T-helper 2 cell treated with Interferon-gamma antibody and Interleukin-4, amounts not matched to agents 5 μg/mL and 100 μg/mL, for 36 hours (primary cell): ENCODE data around the gene RHOBTB1.

Experiments used
- DNase-seq: peaks from one replicate; pipeline ENCODE4 v3.0.0; 2021; ENCODE audit warnings: low spot score
- H3K27ac Mint-ChIP-seq: one replicate; pipeline ENCODE4 v1.8.0; 2021; ENCODE audit warnings: mild to moderate bottlenecking, mixed read lengths
- H3K27me3 Mint-ChIP-seq: one replicate; pipeline ENCODE4 v1.8.0; 2021; ENCODE audit warnings: low read depth, mixed read lengths
- H3K36me3 Mint-ChIP-seq: one replicate; pipeline ENCODE4 v1.8.0; 2021; ENCODE audit warnings: low read depth, mixed read lengths
- H3K4me1 Mint-ChIP-seq: one replicate; pipeline ENCODE4 v1.8.0; 2021; ENCODE audit warnings: low read depth, mixed read lengths
- H3K4me3 Mint-ChIP-seq: one replicate; pipeline ENCODE4 v1.8.0; 2022; ENCODE audit warnings: mild to moderate bottlenecking, moderate library complexity, mixed read lengths
- H3K9me3 Mint-ChIP-seq: one replicate; pipeline ENCODE4 v1.8.0; 2021; ENCODE audit warnings: mixed read lengths

The RHOBTB1 gene

DNA sequence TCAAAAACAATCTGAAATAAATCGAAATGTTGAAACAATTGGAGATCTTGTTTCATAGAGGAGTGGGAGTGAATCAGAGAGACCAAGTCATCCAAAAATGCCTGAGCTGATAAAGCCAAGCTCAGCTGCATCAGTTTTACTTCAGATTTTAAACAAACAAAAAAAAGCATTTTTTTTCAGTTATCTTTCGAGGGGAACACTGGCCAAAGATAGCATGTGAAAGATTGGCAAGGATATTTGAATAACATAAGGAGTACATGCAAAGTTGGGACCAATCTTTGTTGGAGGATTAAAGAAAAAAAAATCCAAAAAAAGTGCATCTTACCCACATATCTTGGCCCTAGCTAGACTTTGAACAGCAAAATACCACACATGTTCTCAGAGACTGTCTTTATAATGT, 47.2 kb downstream of the RHOBTB1 start:
- no peak overlapping the region for H3K4me3 Mint-ChIP-seq
- no peaks in the 10 kb centered on the region for H3K9me3 Mint-ChIP-seq
- DNase-seq: no peak
- H3K4me1 Mint-ChIP-seq: no peaks in the 10 kb centered on the region
- H3K27me3 Mint-ChIP-seq: peaks cover 10% of the 10 kb centered on the region
- H3K36me3 Mint-ChIP-seq: no peaks in the 10 kb centered on the region
- H3K27ac Mint-ChIP-seq: no peak overlapping the region

DNA sequence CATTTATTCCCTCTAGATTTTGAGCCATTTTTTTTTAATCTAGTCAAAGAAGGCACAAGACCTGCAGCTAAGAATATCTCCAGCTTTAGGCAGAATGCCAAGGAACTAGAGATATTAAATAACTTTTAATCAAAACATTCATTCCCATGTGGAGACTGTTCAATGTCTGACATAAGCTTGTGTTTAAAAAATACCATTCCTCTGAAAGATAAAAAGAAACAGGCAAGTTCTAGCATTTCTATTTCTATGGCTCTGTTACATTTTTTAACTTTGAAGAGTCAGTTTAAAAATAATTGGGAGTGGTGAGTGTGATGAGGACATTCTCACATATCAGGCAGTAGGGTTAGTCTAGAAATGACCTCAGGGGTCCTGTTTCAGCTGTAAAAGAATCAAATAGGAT, 48.0 kb downstream of the RHOBTB1 start:
- Mint-ChIP-seq H3K27me3 (peaks cover 10% of the 10 kb centered on the region), H3K27ac (no peak overlapping the region), H3K36me3 (no peaks in the 10 kb centered on the region), H3K4me3 (no peak overlapping the region), H3K4me1 (no peaks in the 10 kb centered on the region), H3K9me3 (no peaks in the 10 kb centered on the region)
- DNase-seq: no peak

DNA sequence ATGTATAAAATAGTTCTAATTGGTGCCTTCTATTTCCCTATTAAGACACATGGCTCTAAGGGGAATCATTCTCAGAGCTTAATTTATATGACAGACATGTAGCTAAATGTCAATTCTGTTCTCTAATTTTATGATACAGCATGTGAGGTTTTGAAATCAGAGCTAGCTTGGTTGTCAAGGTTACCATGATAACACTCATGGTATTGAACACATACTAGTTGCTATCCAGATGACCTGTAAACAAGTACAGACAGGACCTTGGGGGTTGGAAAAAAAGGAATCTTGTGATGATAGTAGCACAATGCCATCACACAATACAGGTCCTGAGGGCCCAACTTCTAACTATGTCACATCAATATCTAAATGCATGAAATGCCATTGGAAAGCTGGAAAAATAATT, 49.2 kb downstream of the RHOBTB1 start:
- DNase-seq: no peak
- Mint-ChIP-seq H3K27me3 (peaks cover 10% of the 10 kb centered on the region), H3K9me3 (no peaks in the 10 kb centered on the region), H3K4me1 (no peaks in the 10 kb centered on the region), H3K36me3 (no peaks in the 10 kb centered on the region), H3K27ac (no peak overlapping the region), H3K4me3 (no peak overlapping the region)

DNA sequence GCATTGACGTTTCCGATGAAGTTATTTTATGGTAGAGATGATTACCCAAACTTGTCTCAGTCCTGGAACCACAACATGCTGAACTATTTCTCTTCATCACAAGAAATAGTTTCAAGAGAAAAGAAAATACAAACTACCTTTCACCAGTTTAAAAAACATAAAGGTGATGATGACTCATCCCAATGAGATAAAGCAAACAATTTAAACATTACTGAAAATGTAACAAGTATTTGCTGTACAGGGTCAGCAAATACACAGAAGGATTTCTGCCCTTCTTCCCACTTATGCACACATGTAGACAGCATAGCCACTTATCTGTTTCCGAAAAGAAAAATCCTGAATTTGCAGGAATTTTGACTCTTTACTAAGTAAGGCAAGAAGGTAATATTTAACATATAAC, 50.8 kb downstream of the RHOBTB1 start:
- H3K9me3 Mint-ChIP-seq: no peaks in the 10 kb centered on the region
- H3K4me1 Mint-ChIP-seq: no peaks in the 10 kb centered on the region
- DNase-seq: no peak
- H3K4me3 Mint-ChIP-seq: no peak overlapping the region
- no peak overlapping the region for H3K27ac Mint-ChIP-seq
- H3K27me3 Mint-ChIP-seq: peaks cover 10% of the 10 kb centered on the region
- no peaks in the 10 kb centered on the region for H3K36me3 Mint-ChIP-seq

DNA sequence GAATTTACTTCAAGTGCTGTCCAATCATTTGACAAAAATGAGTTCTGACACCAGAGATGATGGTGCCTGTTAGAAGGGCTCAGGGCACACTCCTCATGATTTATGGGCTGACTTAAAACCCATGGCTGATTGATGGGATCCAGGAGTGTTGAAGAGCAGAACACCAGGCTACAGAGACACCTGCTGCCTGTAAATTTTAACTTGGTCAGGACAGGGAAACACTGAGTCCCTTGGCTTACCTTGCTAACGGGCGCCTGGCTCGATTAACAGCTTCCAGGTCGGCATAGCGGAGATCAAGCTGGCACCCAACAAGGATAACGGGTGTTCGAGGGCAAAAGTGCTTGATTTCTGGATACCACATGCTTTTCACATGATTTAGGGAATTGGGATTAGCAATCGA, 51.4 kb downstream of the RHOBTB1 start:
- no peaks in the 10 kb centered on the region for H3K36me3 Mint-ChIP-seq
- H3K27ac Mint-ChIP-seq: no peak overlapping the region
- H3K4me1 Mint-ChIP-seq: no peaks in the 10 kb centered on the region
- no peak for DNase-seq
- no peak overlapping the region for H3K4me3 Mint-ChIP-seq
- H3K27me3 Mint-ChIP-seq: peaks cover 10% of the 10 kb centered on the region
- no peaks in the 10 kb centered on the region for H3K9me3 Mint-ChIP-seq

DNA sequence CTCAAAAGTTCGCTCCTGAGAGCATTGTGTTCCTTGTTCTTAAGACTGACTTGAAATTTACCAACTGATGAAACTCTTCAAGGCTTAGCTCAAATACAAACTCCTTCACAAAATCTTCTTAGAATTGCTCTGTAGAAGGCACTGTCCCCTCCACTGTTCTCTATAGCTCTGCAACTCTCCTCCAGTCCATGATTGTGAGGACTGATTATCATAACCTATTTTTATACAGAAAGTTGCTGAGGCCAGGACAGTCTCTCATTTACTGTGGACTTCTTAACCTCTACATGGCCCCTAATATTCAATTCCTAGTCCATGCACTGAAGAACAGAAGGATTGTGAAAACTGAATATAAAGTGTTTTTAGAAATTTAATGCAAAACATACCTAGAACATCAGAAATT, 53.2 kb downstream of the RHOBTB1 start:
- no peak for DNase-seq
- Mint-ChIP-seq H3K4me3 (no peak overlapping the region), H3K27me3 (peaks cover 4% of the 10 kb centered on the region), H3K36me3 (no peaks in the 10 kb centered on the region), H3K9me3 (no peaks in the 10 kb centered on the region), H3K27ac (no peak overlapping the region), H3K4me1 (no peaks in the 10 kb centered on the region)

DNA sequence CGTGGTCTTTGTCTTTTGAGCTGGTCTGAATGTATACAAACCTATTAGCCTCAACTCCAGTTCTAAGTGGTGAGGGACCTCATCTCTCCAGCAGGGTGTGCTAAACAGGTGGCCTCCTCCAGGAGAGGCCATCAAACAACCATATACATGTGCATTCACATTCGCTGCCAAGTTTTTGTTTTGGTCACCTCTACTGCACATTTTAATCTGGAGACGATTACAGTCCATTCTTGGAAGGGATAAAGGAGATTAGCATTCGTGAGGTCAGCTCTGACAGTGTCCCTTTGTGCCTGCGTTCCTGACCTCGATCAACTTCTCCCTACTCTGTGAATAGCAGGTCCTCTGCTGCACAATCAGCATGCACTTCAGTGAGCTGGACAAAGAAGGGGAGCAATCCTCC, 60.8 kb downstream of the RHOBTB1 start:
- Mint-ChIP-seq H3K36me3 (no peaks in the 10 kb centered on the region), H3K9me3 (no peaks in the 10 kb centered on the region), H3K4me3 (no peak overlapping the region), H3K27me3 (peaks cover 2% of the 10 kb centered on the region), H3K27ac (no peak overlapping the region), H3K4me1 (no peaks in the 10 kb centered on the region)
- DNase-seq: no peak

DNA sequence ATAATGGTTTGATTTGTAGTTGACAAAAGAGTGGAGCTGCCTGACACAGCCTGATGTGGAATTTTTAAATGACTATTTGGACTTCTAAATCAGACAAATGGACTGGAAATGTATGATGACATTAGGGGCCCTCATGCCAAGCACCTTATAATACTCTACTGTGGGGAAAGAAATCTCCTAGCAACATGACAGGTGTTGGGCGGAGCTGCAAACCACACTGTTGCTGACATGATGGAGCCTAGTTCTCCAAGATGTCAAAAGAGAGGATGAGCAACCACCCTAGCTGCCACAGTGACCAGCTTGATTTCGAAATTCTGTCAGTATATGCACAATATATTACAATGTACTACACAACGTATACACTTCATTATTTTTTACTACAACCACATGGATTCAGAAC, 65.8 kb downstream of the RHOBTB1 start:
- H3K27ac Mint-ChIP-seq: no peak overlapping the region
- no peaks in the 10 kb centered on the region for H3K4me1 Mint-ChIP-seq
- H3K9me3 Mint-ChIP-seq: no peaks in the 10 kb centered on the region

DNA sequence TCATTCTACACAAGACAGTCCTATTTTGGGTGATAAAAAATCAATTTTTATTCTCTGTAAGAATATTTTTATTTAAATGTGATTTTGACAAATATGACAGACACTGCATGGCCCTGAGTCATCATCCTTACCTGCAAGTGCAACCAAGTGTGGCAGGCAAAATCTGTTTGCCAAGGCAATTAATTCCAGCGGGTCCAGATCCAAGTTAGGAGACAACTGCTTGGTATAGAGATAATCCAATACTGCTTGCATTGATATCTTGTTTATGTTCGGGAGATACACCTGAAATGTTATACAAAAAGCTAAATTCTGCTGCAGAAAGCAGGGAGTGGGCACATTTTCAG, 66.2 kb downstream of the RHOBTB1 start:
- no peaks in the 10 kb centered on the region for H3K36me3 Mint-ChIP-seq
- no peaks in the 10 kb centered on the region for H3K4me1 Mint-ChIP-seq

More for the DNA sequence above, 65.8 kb downstream of the RHOBTB1 start:
- no peaks in the 10 kb centered on the region for H3K36me3 Mint-ChIP-seq
- H3K27me3 Mint-ChIP-seq: peaks cover 2% of the 10 kb centered on the region
- DNase-seq: no peak
- H3K4me3 Mint-ChIP-seq: no peak overlapping the region

DNA sequence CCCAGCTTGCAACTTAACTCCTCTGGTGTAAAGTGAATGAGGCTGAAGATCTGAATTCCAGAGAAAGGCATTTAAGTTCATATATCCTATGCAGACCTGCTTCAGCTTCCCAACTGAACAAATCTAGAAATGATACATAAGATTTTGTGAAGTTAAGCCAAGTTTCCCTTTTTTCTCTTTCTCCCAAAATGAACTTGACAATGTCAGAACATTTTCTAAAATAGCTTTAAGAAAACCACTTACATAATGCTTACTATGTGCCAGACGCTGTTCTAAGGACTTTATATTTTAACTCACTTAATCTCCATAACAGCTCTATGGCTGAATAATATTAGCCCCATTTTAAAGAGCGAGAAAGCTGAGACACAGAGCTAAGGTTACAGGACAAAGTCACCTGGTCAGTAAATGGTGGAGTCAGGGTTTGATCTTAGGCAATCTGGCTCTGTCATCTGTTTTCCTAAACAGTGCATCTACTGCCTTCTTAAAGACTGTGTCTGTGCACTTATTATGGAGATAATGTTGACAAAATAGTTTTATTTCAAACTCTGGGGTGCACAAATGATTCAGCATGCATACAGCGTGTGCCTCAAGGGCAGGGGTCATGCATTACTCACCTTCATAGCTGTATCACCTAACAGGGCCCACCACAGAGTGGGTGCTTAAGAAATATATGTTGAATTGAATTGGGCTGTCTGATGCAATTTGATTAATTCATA, 66.8 kb downstream of the RHOBTB1 start:
- H3K4me3 Mint-ChIP-seq: no peak overlapping the region
- H3K9me3 Mint-ChIP-seq: no peaks in the 10 kb centered on the region
- H3K4me1 Mint-ChIP-seq: no peaks in the 10 kb centered on the region
- no peak for DNase-seq
- H3K27me3 Mint-ChIP-seq: peaks cover 2% of the 10 kb centered on the region
- H3K36me3 Mint-ChIP-seq: no peaks in the 10 kb centered on the region
- no peak overlapping the region for H3K27ac Mint-ChIP-seq

More for the DNA sequence above, 66.2 kb downstream of the RHOBTB1 start:
- DNase-seq: no peak
- no peak overlapping the region for H3K4me3 Mint-ChIP-seq
- no peak overlapping the region for H3K27ac Mint-ChIP-seq
- peaks cover 2% of the 10 kb centered on the region for H3K27me3 Mint-ChIP-seq
- no peaks in the 10 kb centered on the region for H3K9me3 Mint-ChIP-seq

DNA sequence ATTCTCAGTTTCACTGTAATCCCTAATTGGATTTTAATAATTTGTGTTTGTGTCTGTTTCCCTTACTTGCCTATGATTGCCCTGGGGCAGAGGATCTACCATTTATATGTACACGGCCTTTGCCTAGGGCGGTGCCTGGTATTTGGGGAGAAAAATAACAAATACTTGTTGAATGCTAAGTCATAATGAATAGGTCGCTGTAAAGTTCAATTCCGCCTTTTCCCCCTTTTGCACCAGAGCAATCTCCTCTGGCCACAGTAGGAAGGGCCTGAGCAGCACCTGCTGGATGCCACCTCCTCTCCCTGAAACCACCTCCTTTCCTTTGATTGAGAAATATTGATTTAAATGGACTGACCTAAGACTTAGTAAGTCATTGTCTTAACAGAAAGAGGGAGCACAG, 70.2 kb downstream of the RHOBTB1 start:
- no peak for DNase-seq
- Mint-ChIP-seq H3K4me1 (no peaks in the 10 kb centered on the region), H3K36me3 (no peaks in the 10 kb centered on the region), H3K27me3 (peaks cover 2% of the 10 kb centered on the region), H3K9me3 (no peaks in the 10 kb centered on the region), H3K27ac (no peak overlapping the region), H3K4me3 (no peak overlapping the region)

DNA sequence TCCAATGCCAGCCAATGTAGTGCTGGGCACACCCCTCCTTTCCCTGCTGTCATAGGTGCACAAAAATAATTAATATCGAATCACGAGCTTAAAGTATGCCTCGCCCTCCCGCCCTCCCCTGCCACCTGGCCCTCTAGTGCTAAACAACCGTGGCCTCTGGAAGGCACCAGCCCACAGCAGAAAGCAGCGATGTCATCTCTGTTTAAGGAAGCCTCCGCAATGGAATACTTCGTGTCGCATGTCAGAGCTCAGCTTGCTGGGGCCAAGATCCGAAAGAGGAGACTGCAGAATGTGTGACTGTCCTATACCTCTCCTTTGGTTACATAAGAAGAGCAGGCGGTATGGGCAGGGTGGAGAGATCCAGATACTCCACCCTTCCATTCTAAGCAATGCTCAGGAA, 71.5 kb downstream of the RHOBTB1 start:
- H3K36me3 Mint-ChIP-seq: no peaks in the 10 kb centered on the region
- DNase-seq: no peak
- H3K27ac Mint-ChIP-seq: no peak overlapping the region
- no peak overlapping the region for H3K4me3 Mint-ChIP-seq
- no peaks in the 10 kb centered on the region for H3K4me1 Mint-ChIP-seq
- H3K9me3 Mint-ChIP-seq: no peaks in the 10 kb centered on the region
- peaks cover 6% of the 10 kb centered on the region for H3K27me3 Mint-ChIP-seq

DNA sequence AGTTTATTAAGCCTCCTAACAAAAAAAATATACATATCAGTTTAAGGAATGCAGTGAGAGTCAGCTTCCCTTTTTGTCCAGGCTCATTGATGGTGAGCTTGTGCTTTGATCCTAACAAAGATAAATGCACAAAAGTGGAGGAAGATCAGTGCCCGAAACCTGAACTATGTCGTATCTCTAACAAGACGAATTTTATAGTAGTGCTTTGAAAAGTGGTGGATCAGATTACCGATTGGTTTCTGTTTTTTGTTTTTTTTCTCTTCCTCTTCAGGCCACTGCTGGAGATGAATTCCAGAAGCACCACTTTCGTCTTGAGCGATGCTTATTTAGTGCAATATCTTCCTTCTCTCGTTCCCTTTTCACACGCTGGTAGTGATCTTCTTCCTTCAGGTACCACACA, 72.8 kb downstream of the RHOBTB1 start:
- H3K9me3 Mint-ChIP-seq: no peaks in the 10 kb centered on the region
- H3K4me3 Mint-ChIP-seq: no peak overlapping the region
- peaks cover 6% of the 10 kb centered on the region for H3K27me3 Mint-ChIP-seq
- no peaks in the 10 kb centered on the region for H3K4me1 Mint-ChIP-seq
- DNase-seq: no peak
- no peaks in the 10 kb centered on the region for H3K36me3 Mint-ChIP-seq
- H3K27ac Mint-ChIP-seq: no peak overlapping the region

DNA sequence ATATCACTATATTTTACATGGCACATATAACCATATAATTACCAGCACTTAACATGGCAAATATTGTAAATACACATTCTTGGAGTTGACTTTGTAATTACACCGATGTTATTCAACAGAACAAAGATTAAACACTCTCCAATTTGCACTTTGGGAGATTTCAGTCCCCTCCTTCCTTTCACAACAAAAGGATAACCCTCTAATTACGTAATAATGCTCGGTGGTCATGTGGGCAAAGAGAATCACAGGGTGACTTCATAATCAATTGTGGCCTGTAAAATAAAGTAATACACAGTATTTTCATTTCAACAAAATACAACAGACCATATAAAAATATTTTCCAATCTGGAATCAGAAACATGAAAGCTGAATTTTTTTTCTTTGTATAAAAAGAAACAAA, 73.2 kb downstream of the RHOBTB1 start:
- Mint-ChIP-seq H3K27me3 (peaks cover 6% of the 10 kb centered on the region), H3K4me1 (no peaks in the 10 kb centered on the region), H3K9me3 (no peaks in the 10 kb centered on the region), H3K4me3 (no peak overlapping the region), H3K36me3 (no peaks in the 10 kb centered on the region), H3K27ac (no peak overlapping the region)
- no peak for DNase-seq

DNA sequence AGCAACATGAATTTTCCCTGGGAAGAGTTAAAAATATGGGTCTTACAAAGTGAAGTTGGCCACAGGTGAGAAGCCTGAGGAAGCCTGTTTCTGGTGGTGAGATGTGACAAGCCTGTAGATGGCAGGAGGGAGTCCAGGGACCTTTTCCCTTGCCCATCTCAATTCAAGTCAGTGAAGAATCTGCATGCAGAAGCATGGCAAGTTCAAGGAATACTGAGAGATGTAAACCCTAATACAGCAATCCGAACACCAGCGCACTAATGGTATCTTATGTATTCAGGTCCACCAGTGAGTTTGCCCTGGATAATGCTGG, 73.6 kb downstream of the RHOBTB1 start:
- H3K4me1 Mint-ChIP-seq: no peaks in the 10 kb centered on the region
- no peak for DNase-seq
- H3K9me3 Mint-ChIP-seq: no peaks in the 10 kb centered on the region
- no peaks in the 10 kb centered on the region for H3K36me3 Mint-ChIP-seq
- H3K4me3 Mint-ChIP-seq: no peak overlapping the region
- peaks cover 6% of the 10 kb centered on the region for H3K27me3 Mint-ChIP-seq
- no peak overlapping the region for H3K27ac Mint-ChIP-seq
